Measurements from ENCODE around the gene ABHD15.

Gene ABHD15

GRCh38 chr17:29518359-29518758, 48.5 kb downstream of the ABHD15 start:
- no peak for DNase-seq (ENCODE audit: low spot score)

GRCh38 chr17:29514792-29515191, 52.0 kb downstream of the ABHD15 start:
- no peak for DNase-seq (ENCODE audit: low spot score)

GRCh38 chr17:29510953-29511352, 55.9 kb downstream of the ABHD15 start:
- DNase-seq (ENCODE audit: low spot score), result no peak

Data from pons (tissue), 1 donor.